GOT3 (cell line): ENCODE results near the gene PAM16.
"Not testable (repeated sequence)": the region's sequence is repeated elsewhere in the genome, so short reads cannot be mapped to it uniquely, and the experiment has no call there.

Source experiments
- DNase-seq: peaks from one replicate; lab custom pipeline; 2025; ENCODE audit warnings: mixed read lengths; lab: John Stamatoyannopoulos, UW

Gene PAM16

GRCh38 chr16:4353675-4354074 lies 2.6 kb upstream of the PAM16 start:
- DNase-seq: no peak

GRCh38 chr16:4352843-4353242 lies 1.7 kb upstream of the PAM16 start:
- no peak for DNase-seq

DNA sequence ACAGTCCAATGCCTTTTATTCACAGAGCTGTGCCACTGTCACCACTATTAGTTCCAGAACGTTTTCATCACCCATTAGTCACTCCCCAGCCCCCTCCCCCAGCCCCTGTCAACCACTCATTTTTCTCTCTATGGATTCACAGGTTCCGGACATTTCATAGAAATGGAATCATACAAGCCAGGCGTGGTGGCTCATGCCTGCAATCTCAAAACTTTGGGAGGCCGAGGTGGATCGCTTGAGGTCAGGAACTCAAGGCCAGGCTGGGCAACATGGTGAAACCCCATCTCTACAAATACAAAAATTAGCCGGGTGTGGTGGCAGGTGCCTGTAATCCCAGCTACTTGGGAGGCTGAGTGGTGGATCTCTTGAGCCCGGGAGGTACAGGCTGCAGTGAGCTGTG lies 759 bp upstream of the PAM16 start:
- DNase-seq: no peak

- DNase-seq: no peak
Observed at GRCh38 chr16:4350365-4350786, 745 bp downstream of the PAM16 start.

GRCh38 chr16:4349332-4349731 lies 1.8 kb downstream of the PAM16 start:
- DNase-seq: no peak

DNA sequence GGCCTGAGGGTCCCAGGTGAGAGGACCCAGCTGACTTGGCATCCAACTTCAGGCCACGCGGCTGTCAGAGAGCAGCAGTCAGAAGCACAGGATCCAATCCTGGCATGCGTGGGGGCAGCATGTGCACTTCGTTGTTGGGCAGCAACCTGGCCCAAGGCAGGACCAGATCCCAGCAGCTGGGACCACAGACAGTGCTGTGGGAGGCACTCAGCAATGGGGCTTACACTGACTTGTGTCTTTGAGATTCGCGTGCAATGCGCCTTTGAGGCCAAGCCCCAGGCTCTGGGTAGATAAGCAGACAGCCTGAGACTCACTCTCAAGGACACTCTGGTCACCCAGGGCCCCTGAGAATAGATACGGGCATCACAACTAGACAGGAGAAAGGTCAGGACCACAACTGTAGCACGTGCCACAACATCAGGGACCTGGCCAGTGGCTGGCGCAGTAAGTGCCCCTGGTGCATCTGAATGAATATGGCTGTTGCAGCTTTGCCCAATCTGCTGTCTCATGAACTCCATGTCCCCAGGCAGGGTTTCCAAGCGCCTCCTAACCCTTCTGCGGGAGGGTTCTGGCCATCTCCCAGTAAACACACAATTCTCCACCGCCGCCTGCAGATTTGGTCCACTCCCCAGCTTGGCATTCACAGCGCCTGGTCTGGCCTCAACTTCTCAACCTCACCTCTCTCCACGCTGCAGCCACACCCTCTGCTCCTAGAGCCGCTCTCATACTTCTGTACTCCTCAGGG lies 3.2 kb downstream of the PAM16 start:
- no peak for DNase-seq

GRCh38 chr16:4347010-4347409 lies 4.1 kb downstream of the PAM16 start:
- no peak for DNase-seq

DNA sequence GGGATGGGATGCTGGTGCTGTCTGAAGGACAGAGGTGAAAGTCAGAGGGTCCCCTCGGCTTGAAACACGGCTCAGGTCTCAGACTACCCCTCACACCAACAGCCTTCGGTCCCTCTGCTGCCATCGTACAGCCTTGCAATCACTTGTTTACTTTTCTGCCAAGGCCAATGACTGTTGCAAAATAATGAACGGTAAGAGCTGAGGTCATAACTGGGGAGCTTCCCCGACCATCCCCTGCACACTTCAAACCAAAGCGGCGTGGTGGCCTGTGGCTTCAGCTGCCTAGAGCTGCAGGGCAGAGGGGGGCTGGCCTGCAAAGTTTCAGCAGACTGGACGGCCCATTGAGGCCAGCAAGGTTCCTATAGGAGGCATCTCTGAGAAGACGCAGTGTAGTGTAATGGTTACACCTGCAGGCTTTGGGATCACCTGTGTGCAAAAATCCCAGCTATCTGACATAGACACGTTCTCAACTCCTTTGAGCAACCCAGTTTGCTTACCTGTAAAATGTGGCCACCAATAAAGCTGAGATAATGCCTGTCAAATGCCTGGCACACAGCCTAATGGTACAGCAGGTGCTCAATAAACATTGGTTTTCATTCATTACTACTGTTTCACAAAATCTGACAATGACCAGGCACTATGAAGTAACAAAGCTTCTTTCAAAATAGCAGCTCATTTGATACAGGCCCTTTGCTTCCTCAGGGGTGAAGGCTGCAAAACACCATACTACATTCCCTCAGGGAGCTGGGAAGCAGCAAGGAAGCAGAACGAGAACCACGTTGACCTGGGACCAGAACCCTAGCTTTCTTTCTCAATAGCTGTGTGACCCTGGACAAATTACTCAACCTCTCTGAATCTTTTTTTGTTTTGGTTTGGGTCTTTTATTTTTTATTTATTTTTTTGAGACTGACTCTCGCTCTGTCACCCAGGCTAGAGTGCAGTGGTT lies 5.0 kb downstream of the PAM16 start:
- no peak for DNase-seq

DNA sequence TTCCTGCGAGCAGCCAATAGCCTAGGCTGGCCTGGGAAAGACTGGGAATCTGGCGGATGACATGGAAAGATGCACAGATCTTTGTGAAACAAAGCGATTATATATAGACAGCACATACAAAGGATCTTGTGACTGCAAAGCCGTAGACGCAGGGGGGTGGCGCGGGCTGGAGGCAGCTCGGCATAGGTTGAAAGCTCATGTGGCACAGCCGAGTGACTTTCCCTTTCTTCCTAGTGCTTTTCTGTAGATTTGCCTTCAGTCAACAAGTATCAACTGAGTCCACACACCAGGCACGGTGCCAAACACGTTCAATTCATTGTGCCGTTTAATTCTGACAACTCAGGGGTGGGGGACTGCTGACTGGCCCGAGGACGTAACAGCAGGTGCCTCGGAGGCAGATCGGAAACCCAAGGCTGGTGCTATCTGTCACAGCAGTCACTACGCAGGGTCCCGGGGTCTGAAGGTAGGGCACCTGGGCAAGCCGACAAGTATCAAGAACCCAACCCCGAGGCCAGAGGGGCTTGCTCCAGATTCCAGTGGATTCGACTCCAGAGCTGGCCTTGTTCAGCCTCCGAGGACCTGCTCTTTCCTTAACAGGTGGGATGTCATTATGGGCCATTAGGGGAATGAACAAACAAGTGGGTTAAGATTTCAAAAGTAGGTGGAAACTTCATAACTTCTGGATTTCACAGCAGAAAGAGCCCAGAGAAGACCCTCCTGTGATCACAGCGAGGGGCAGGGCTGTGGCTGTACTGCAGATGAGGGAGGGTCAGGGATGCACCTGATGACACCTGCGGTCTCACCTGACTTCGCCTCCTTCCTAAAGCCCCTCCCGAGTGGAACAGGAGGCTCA lies 5.9 kb downstream of the PAM16 start:
- no peak for DNase-seq

GRCh38 chr16:4344300-4344982 lies 6.7 kb downstream of the PAM16 start:
- DNase-seq: not testable (repeated sequence)

GRCh38 chr16:4342866-4343744 lies 8.0 kb downstream of the PAM16 start:
- no peak for DNase-seq

DNA sequence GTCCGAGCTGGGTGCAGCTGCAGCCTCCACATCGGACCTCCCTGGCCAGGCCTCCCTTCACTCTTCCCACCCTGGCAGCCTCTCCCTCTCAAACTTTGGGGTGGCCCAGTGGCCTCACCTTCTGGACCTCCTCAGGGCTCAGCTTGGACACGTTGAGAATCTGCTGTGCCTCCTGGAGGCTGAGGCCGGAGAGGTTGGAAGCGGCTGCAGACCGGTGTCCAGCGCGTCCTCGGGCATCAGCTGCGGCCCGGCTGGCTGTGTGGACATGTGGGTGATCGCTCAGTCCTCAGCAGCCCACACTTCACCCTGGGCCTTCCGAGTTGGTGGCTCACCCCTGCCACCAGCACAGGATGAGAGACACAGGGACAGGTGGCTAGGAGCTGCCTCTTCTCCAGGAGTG lies 9.9 kb downstream of the PAM16 start:
- no peak for DNase-seq

GRCh38 chr16:4340443-4340842 lies 10.7 kb downstream of the PAM16 start:
- DNase-seq: no peak

DNA sequence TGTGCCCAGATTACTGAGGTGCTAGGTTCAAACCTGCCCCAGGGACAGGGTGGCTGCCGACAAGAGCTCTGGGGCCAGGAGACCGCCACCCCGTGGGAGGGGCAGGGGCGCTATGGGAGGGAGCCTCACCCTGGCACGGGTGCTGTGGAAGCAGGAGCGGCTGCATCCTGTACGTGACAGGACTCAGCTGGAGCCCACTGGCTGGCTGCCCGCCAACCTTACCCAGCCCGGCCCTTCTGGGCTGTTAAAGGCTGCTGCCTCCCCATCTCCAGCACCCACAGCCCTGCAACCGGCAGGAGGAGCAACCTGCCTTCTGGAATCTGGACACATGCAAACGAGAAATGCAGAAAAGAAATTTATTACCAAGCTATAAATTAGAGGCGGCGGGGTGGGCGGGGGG lies 11.2 kb downstream of the PAM16 start:
- no peak for DNase-seq

- DNase-seq: no peak
Observed at GRCh38 chr16:4339455-4339854, 11.7 kb downstream of the PAM16 start.

GRCh38 chr16:4338712-4339299 lies 12.3 kb downstream of the PAM16 start:
- no peak for DNase-seq

- no peak for DNase-seq
Observed at GRCh38 chr16:4338125-4338582, 13.0 kb downstream of the PAM16 start.

DNA sequence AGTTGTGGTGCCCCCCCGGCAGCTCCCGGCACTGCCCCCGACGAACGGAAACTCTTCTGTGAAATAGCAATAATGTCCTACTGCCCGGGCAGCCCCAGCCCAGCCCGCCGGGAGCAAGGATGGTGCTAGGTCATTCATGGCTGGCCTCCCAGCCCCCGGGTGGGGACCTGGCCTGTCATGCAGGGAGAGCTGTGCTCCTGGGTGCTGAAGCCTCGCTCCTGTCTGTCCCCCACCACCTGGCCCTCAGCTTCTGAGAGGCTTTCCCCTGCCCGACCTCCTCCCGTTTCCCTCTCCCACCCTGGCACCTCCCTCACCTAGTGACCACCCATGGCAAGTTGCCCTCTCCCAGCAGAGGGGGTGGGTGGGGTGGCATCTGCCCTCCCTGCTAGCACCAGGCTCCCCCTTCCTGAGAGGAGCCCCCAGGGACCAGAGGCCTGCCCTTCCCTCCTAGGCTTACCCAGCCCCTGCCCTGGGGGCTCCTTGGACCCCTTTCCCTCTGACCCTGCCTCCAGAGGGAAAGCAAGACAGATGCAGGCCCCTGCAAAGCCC lies 13.5 kb downstream of the PAM16 start:
- no peak for DNase-seq

DNA sequence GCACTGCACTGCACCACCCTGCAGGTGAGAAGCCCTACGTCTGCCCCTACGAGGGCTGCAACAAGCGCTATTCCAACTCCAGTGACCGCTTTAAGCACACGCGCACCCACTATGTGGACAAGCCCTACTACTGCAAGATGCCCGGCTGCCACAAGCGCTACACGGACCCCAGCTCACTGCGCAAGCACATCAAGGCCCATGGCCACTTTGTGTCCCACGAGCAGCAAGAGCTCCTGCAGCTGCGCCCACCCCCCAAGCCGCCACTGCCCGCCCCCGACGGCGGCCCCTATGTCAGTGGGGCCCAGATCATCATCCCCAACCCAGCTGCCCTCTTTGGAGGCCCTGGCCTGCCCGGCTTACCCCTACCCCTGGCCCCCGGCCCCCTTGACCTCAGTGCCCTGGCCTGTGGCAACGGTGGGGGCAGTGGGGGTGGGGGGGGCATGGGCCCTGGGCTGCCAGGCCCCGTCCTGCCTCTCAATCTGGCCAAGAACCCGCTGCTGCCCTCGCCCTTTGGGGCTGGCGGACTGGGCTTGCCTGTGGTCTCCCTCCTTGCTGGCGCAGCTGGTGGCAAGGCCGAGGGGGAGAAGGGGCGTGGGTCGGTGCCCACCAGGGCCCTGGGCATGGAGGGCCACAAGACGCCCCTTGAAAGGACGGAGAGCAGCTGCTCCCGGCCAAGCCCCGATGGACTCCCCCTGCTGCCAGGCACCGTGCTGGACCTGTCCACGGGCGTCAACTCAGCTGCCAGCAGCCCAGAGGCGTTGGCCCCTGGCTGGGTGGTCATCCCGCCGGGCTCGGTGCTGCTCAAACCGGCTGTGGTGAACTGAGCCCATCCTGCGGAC lies 14.2 kb downstream of the PAM16 start:
- no peak for DNase-seq
